SW480 (cell line): ENCODE results near the gene GNPDA1.

Experiments
- DNase-seq: peaks from one replicate; pipeline ENCODE4 v3.0.0-alpha.2; 2016; ENCODE audit warnings: low spot score

The GNPDA1 gene

DNA sequence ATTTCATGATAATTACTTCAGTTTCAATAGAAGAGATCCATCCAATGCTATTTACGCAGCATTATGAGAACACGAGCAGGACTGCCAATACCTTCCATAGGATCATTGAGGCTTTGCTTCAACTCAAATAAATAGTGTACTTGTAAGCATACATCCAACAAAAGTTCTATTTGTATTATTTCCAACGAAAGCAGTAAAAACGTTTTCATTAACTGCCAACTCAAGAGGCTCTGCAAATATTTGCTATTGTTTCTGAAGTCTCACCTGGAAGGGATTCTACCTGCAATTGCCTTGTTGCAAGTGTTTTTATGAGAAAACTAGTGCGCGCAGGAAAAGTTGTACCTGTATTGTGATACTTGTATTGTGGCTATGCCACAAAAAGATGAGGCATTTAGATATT, 11.0 kb upstream of the GNPDA1 start:
- DNase-seq: no peak

GRCh38 chr5:142020122-142020659, 7.4 kb upstream of the GNPDA1 start:
- DNase-seq: no peak

- no peak for DNase-seq
Measured at GRCh38 chr5:142017832-142018427, 5.1 kb upstream of the GNPDA1 start.

GRCh38 chr5:142016556-142016955, 3.7 kb upstream of the GNPDA1 start:
- DNase-seq: no peak

GRCh38 chr5:142015781-142016533, 3.1 kb upstream of the GNPDA1 start:
- DNase-seq: no peak

DNA sequence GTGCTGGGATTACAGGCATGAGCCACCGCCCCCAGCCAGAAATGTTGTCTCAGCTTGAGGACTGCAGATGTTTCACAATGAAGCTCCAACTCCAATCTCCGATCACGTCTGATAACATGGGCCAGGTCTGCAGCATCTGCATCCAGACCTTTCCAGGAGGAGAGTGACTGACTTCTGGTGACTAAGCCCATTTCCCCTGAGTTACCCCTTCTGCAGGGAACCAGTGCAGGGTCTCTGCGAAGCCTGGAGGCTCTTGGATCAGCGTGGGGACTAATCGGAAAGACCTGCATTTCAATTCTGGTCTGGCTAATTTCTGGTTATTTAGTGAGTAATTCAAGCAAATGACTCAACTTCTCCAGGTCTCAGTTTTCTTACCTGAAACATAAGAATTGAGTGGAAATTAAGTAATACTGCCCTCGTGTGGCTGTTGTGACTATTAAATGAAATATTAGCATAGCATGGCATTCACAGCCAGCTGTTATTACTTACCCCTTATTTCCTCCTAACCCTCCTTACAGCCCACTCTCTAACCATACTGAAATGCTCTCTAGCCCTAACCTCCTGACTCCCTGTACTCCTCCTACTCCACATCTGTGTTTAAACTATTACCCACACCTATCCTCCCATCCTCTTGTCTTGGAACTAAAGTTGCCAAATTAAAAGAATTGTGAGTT, 2.2 kb upstream of the GNPDA1 start:
- DNase-seq: peak; percentile 73

DNA sequence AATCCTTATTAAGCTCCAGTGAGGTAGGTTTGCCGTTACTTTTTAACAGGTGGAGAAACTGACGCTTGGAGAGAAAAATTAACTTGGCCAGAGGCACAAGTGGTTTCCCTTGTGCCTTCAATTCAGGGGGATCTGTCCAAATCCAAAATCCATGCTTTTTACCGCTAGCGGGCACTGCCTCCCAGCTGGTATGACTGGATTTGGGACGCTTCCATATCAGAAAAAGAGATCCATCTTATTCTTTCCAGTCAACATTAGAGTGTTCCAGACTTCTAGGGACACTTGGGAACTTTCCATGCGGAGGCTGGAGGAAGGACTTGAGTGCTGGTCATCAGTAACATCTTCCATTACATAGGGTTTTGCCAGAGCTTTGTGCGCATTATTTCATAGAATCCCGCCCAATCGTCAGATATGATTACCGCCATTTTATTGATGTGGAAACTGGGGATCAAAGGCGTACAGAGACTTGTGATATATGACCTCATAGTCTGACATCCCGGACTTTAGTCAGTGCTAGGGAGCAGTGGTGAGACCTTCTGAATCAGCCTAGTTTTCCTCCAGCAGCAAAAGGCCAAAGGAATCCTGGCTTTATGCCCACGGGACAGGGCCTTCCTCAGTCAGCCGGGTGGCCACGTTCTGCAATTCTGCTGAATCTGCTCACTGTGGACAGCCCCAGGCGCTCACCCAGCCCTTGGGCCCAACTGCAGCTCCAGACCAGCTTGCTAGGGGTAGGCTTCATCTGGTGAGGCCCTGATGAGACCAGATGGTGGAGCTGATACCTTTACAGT, 1.1 kb upstream of the GNPDA1 start:
- DNase-seq: peak; percentile 39

DNA sequence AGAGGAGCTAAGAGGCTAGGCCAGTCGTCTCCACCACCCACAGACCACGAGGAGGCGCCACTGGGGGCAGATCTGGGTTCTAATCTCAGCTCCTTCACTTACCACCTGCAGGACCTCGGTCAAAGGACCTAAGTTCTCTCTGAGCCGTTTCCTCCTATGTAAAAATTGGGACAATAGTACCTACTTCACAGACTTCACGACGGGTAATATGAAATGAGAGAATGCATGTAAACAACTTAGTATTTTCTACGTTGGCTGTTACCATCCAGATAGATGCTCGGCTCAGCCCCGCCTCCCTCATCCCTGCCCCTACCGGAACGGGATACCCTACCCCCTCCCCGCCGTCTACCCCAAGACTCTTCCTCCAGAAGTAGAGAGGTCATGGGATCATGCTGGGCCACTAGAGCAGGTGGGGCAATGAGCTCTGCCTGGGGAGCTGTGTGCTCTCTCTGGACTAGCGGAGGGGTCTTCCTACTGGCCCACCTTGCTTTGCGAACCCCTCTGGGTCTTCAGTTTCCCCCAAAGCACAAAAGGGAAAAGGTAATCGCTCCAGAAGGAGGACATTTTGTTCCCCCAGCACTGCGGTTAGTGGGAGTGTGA, 541 bp downstream of the GNPDA1 start:
- DNase-seq: peak; percentile 47

DNA sequence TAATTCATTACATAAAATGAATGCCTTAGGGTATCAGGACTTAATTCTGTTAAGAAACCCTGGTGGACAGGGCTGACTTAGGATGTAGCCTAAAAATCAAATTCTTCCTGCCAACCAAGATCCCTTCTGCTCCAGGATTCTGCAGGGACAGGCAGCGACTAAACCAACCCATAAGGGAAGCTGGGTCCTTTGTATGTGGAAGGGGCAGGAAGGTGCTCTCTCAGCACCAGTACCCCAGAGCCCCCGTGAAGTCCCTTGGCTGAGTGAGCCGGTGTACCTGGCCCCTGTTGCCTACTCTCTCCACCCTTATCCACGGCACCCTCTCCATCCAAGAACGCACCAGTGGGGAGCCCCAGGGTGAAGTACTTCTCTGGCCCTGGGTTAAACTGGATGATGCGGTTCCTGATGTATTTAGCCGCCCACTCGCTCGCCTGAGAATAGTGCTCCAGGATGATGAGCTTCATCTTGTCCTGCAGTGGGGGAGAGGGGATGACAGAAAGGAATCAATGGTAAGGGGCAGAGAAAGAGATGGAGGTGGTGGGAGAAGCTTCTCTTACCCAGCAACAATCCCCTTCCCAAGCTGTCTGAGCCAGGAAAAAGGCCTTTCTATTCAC, 1.1 kb downstream of the GNPDA1 start:
- DNase-seq: no peak

DNA sequence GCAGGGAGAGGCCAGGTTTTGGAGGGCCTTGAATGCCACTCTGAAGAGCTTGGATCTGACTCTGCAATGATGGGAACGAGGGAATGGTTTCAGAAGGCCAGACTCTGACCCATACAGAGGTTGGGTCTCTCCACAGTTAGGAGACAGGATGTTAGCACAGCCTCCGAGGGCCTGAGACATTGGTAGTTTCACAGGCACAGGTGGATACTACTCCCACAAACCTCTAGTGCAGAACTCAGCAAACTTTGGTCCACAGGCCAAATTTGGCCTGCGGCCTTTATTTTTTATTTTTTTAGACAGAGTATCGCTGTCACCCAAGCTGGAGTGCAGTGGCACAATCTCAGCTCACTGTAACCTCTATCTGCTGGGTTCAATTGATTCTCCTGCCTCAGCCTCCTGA, 2.9 kb downstream of the GNPDA1 start:
- DNase-seq: no peak

DNA sequence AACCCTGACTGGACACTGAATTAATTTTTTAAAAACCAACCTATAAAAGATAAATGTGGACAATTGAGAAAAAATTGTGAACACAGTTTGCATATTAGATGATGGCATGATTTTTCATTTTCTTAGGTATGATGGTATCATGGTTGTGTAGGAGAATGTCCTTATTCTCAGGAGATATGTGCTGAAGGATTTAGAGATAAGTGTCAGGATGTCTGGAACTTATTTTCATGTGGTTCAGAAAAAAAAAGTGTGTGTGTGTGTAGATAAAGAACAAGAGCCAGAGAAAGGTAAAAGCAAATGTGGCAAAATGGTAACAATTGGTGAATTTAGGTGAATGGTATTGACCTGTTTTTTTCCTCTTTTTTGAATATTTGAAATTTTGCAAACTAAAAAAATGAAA, 4.0 kb downstream of the GNPDA1 start:
- no peak for DNase-seq

DNA sequence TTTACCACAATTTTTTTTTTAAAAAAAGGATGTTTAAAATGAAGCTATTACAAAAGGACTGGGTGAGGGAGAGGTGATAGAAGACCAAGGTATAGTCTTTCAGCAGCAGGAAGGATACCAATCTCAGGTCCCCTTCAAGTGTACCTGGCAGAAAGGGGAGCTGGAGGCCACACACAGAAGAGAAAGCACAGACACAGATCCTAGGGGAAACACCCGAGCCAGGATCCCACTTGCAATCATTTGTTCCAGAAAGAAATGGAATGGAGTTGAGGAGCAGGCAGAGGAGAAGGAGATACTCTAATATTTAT, 5.6 kb downstream of the GNPDA1 start:
- DNase-seq: no peak

DNA sequence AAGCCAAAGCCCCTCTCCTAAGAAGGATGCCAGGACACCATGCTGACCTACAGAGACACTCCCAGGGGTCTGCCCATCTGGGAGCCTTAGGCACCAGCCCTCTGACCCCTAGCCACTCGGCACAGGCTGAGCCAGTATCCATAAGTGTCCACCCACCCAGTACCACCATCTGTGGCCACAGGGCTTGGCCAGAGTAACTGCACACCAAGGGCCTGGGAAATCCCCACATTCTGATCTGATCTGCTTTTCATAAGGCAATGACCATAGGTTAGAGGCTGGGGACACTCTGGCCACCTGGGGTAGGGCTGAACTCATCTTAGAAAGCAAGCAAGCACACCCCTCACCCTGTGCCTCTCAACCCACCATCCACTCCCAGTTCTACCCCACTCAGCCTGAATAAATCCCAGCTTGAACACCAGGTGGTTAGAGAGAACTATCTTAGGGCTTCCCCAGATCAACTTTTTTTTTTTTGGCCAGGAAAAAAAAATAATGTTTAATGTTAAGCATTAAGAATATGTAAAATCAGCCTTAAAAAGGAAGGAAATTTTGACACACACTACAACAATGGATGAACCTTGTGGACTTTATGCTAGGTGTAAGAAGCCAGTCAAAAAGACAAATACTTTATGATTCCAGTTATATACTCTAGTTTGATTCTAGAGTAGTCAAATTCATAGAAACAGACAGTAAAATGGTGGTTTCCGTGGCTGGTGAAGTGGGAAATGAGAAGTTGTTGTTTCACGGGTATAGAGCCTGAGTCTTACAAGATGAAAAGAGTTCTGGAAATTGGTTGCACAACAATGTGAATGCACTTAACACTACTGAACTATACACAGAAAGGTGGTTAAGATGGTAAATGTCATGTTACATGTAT, 6.2 kb downstream of the GNPDA1 start:
- no peak for DNase-seq

- no peak for DNase-seq
Measured at GRCh38 chr5:142003266-142003800, 9.5 kb downstream of the GNPDA1 start.

GRCh38 chr5:142000704-142001484, 11.9 kb downstream of the GNPDA1 start:
- no peak for DNase-seq

GRCh38 chr5:142000173-142000572, 12.7 kb downstream of the GNPDA1 start:
- no peak for DNase-seq

- no peak for DNase-seq
Measured at GRCh38 chr5:141997358-141997960, 15.4 kb downstream of the GNPDA1 start.

GRCh38 chr5:141995656-141996055, 17.2 kb downstream of the GNPDA1 start:
- DNase-seq: no peak

GRCh38 chr5:141994511-141995136, 18.2 kb downstream of the GNPDA1 start:
- no peak for DNase-seq
